SK-N-SH (cell line): ENCODE data around the gene ARAP3. TPM values are rescaled to one million over a fixed set of nuclear protein-coding genes. Genes with fewer than 3 reads are reported as not detected.

Source experiments
- CTCF ChIA-PET: fragments of 300-600, 350-600 bp; formaldehyde crosslinking; extraction: SDS; loops from one replicate; lab custom pipeline; 2021; lab: Yijun Ruan, JAX
- POLR2A ChIA-PET: fragments of 350-600 bp; sonication (Branson Sonifier 250); formaldehyde crosslinking; extraction: SDS; loops from one replicate; lab custom pipeline; 2020; ENCODE audit warnings: antibody characterized with exemption, inconsistent platforms; lab: Yijun Ruan, JAX
- DNase-seq: peaks from one replicate; pipeline ENCODE4 v3.0.0; 2012
- H2AFZ ChIP-seq: fragments of 200-600 bp; sonication (generic); 2 replicates; pipeline ENCODE4 v1.8.1; 2016; ENCODE audit warnings: antibody characterized with exemption, mild to moderate bottlenecking, low read depth
- H3F3A ChIP-seq: fragments of 200-600 bp; sonication (generic); replicated peaks from 2 replicates; pipeline ENCODE3; 2016; ENCODE audit warnings: antibody characterized with exemption, mild to moderate bottlenecking; ENCODE audit not compliant: insufficient read depth
- H3K27ac ChIP-seq, 2 experiments: fragments of 200-500 bp in 1 of 2; fragments of 200-600 bp in 1 of 2; sonication (Bioruptor generic) in 1 of 2; sonication (generic), shearing (Covaris generic) in 1 of 2; 2 replicates each; pipeline versions ENCODE4 v1.5.1 to v1.6.1; 2014 to 2016; ENCODE audit warnings: low read depth in 2 of 2, inconsistent platforms in 1 of 2, low read length in 1 of 2, mild to moderate bottlenecking in 1 of 2, mixed read lengths in 1 of 2
- H3K27me3 ChIP-seq: fragments of 200-600 bp; sonication (generic), shearing (Covaris generic); 2 replicates; pipeline ENCODE4 v1.6.1; 2016; ENCODE audit warnings: mixed run types; ENCODE audit not compliant: insufficient read depth
- H3K36me3 ChIP-seq, 2 experiments: fragments of 200-500 bp in 1 of 2; fragments of 200-600 bp in 1 of 2; sonication (Bioruptor generic) in 1 of 2; sonication (generic) in 1 of 2; replicated peaks in 1 of 2; 2 replicates each; pipeline versions ENCODE3 to v1.5.1; 2014 to 2016; ENCODE audit warnings: low read length in 1 of 2, mild to moderate bottlenecking in 1 of 2; ENCODE audit not compliant: insufficient read depth in 2 of 2, control insufficient read depth in 1 of 2
- H3K4me1 ChIP-seq, 2 experiments: fragments of 200-500 bp in 1 of 2; fragments of 200-600 bp in 1 of 2; sonication (Bioruptor generic) in 1 of 2; sonication (generic), shearing (Covaris generic) in 1 of 2; 2 replicates each; pipeline versions ENCODE4 v1.5.1 to v1.6.1; 2014 to 2016; ENCODE audit warnings: low read depth in 1 of 2, low read length in 1 of 2, mixed run types in 1 of 2; ENCODE audit not compliant: insufficient read depth in 2 of 2, control insufficient read depth in 1 of 2
- H3K4me2 ChIP-seq: fragments of 200-600 bp; sonication (generic), shearing (Covaris generic); 2 replicates; pipeline ENCODE4 v1.6.1; 2017; ENCODE audit warnings: mixed run types
- H3K4me3 ChIP-seq, 2 experiments: fragments of 200-500 bp in 1 of 2; fragments of 200-600 bp in 1 of 2; sonication (Bioruptor generic) in 1 of 2; sonication (generic), shearing (Covaris generic) in 1 of 2; 2 replicates each; pipeline versions ENCODE4 v1.5.1 to v1.8.1; 2014 to 2016; ENCODE audit warnings: low read depth in 2 of 2, inconsistent platforms in 1 of 2, low read length in 1 of 2, mild to moderate bottlenecking in 1 of 2, mixed read lengths in 1 of 2, moderate library complexity in 1 of 2
- H3K79me2 ChIP-seq: fragments of 200-600 bp; sonication (generic); 2 replicates; pipeline ENCODE4 v1.8.1; 2017; ENCODE audit warnings: mild to moderate bottlenecking; ENCODE audit not compliant: insufficient read depth
- H3K9ac ChIP-seq: fragments of 200-600 bp; sonication (generic); 2 replicates; pipeline ENCODE4 v1.6.1; 2017; ENCODE audit warnings: mixed run types
- H3K9me2 ChIP-seq: fragments of 200-600 bp; sonication (generic); 2 replicates; pipeline ENCODE4 v1.6.1; 2017; ENCODE audit warnings: mixed run types
- H3K9me3 ChIP-seq: fragments of 200-600 bp; sonication (generic); 2 replicates; pipeline ENCODE4 v1.6.1; 2017; ENCODE audit warnings: mixed run types, mild to moderate bottlenecking, moderate library complexity
- H4K20me1 ChIP-seq: fragments of 200-600 bp; sonication (generic); 2 replicates; pipeline ENCODE4 v1.6.1; 2017; ENCODE audit warnings: mild to moderate bottlenecking, mixed run types; ENCODE audit not compliant: insufficient read depth
- CHD2 ChIP-seq: fragments of 150-350 bp; IDR thresholded peaks from 2 replicates; pipeline ENCODE4 v1.6.1; 2018; ENCODE audit warnings: low read length; ENCODE audit not compliant: partially characterized antibody
- EP300 ChIP-seq, 2 experiments: IDR thresholded peaks; 2 replicates each; pipeline versions ENCODE4 v1.4.0 to v1.6.1; 2012; ENCODE audit warnings: borderline replicate concordance in 1 of 2, low read depth in 1 of 2, low read length in 1 of 2
- EZH2phosphoT487 ChIP-seq: fragments of 200-600 bp; sonication (generic); IDR thresholded peaks from 2 replicates; pipeline ENCODE4 v1.6.1; 2017; ENCODE audit warnings: low read depth, mixed run types, mild to moderate bottlenecking, antibody characterized with exemption, moderate library complexity, borderline replicate concordance
- FOXJ3 ChIP-seq: sonication (generic); formaldehyde crosslinking; IDR thresholded peaks from 2 replicates; pipeline ENCODE4 v1.5.1; 2020; ENCODE audit warnings: mild to moderate bottlenecking, missing genetic modification reagents
- FOXM1 ChIP-seq: IDR thresholded peaks from 2 replicates; pipeline ENCODE4 v1.4.0; 2012; ENCODE audit warnings: low read depth, mild to moderate bottlenecking
- GABPA ChIP-seq: IDR thresholded peaks from 2 replicates; pipeline ENCODE4 v1.4.0; 2012; ENCODE audit warnings: low read depth, mild to moderate bottlenecking
- GATA2 ChIP-seq: sonication (generic); formaldehyde crosslinking; IDR thresholded peaks from 2 replicates; pipeline ENCODE4 v1.5.0; 2020; ENCODE audit warnings: mild to moderate bottlenecking, missing genetic modification reagents
- JUND ChIP-seq: IDR thresholded peaks from 2 replicates; pipeline ENCODE4 v1.4.0; 2012
- MEF2A ChIP-seq: IDR thresholded peaks from 2 replicates; pipeline ENCODE4 v1.4.0; 2012; ENCODE audit warnings: low read depth, borderline replicate concordance
- RXRA ChIP-seq: IDR thresholded peaks from 2 replicates; pipeline ENCODE4 v1.4.0; 2012; ENCODE audit warnings: low read depth, mild to moderate bottlenecking, borderline replicate concordance
- SIN3A ChIP-seq: IDR thresholded peaks from 2 replicates; pipeline ENCODE4 v1.6.1; 2012; ENCODE audit warnings: low read depth, mild to moderate bottlenecking, low read length, moderate library complexity, borderline replicate concordance
- TAF1 ChIP-seq: IDR thresholded peaks from 2 replicates; pipeline ENCODE4 v1.6.1; 2012; ENCODE audit warnings: low read depth, mild to moderate bottlenecking, low read length, moderate library complexity, borderline replicate concordance
- TEAD4 ChIP-seq: IDR thresholded peaks from 2 replicates; pipeline ENCODE4 v1.4.0; 2012; ENCODE audit warnings: mild to moderate bottlenecking, borderline replicate concordance; ENCODE audit not compliant: insufficient read depth
- WGBS: methylation state at CpG from one replicate; pipeline ENCODE4 v1.1.6; 2017; ENCODE audit warnings: low lambda C conversion rate; 5-methylcytosine and 5-hydroxymethylcytosine counted together
- polyA plus RNA-seq, 3 experiments: library from polyadenylated mRNA; depleted of rRNA; stranded (reverse); fragments of >200 nt; gene quantifications; 2 replicates each; pipeline ENCODE4 v1.2.3, GENCODE V29; 2012
- TF ChIP-seq, protein P1 (sequence below): IDR thresholded peaks from 2 replicates; pipeline ENCODE4 v1.4.0; 2012; ENCODE audit warnings: low read depth, borderline replicate concordance
- TF ChIP-seq, protein P2 (sequence below): IDR thresholded peaks from 2 replicates; pipeline ENCODE4; 2012
- TF ChIP-seq, protein P3 (sequence below): IDR thresholded peaks from 2 replicates; pipeline ENCODE4 v1.4.0; 2012; ENCODE audit warnings: low read depth
- TF ChIP-seq, protein P4 (sequence below): fragments of 150-350 bp; IDR thresholded peaks from 2 replicates; pipeline ENCODE4 v1.6.1; 2017; ENCODE audit warnings: antibody characterized with exemption, low read length, low read depth, borderline replicate concordance

Gene ARAP3
- polyA plus RNA-seq, 1 of the 3 experiments (the other 2 are of a cell fraction) = 6.5 TPM

DNA sequence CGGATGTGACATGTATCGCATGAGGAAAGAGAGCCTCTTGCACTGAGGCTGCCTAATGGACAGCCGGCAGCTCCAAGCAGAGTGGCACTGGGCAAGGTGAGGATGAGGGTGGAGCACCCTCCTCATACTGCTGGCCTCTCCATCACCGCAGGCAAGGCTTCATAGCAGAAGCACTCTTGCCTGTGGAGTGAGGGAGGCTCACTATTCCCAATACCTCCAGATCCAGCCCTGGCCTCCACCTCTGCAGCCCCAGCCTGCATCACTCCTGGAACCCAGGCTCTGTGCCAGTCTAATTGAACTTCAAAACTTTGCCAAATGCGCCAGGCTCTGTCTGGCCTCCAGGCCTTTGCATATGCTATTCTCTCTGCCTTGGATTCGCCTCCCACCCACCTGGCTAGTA, 29.7 kb upstream of the ARAP3 start:
- TF ChIP-seq TAF1 (no peak), EZH2phosphoT487 (no peak), SIN3A (no peak), TEAD4 (no peak)
- TF ChIP-seq, protein P1, sequence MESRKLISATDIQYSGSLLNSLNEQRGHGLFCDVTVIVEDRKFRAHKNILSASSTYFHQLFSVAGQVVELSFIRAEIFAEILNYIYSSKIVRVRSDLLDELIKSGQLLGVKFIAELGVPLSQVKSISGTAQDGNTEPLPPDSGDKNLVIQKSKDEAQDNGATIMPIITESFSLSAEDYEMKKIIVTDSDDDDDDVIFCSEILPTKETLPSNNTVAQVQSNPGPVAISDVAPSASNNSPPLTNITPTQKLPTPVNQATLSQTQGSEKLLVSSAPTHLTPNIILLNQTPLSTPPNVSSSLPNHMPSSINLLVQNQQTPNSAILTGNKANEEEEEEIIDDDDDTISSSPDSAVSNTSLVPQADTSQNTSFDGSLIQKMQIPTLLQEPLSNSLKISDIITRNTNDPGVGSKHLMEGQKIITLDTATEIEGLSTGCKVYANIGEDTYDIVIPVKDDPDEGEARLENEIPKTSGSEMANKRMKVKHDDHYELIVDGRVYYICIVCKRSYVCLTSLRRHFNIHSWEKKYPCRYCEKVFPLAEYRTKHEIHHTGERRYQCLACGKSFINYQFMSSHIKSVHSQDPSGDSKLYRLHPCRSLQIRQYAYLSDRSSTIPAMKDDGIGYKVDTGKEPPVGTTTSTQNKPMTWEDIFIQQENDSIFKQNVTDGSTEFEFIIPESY = no peak
- TF ChIP-seq, all 33 proteins: peak for 0
- no peaks in the 10 kb centered on the region for H3F3A ChIP-seq
- H3K27ac ChIP-seq = no peak overlapping the region
- H2AFZ ChIP-seq = no peak overlapping the region
- no peak overlapping the region for H3K4me2 ChIP-seq
- POLR2A ChIA-PET = no interaction called here
- H4K20me1 ChIP-seq = no peaks in the 10 kb centered on the region
- H3K79me2 ChIP-seq = no peaks in the 10 kb centered on the region
- 84% methylated on average over 6 of the region's 6 CpGs for WGBS
- DNase-seq = no peak
- no peak overlapping the region for H3K4me3 ChIP-seq
- H3K9me3 ChIP-seq = no peaks in the 10 kb centered on the region
- H3K9ac ChIP-seq = no peak overlapping the region
- peaks cover 0 to 15% of the 10 kb centered on the region in 2 experiments; a peak in 1 of 4 replicates for H3K4me1 ChIP-seq
- no peaks in the 10 kb centered on the region for H3K9me2 ChIP-seq
- H3K36me3 ChIP-seq = no peaks in the 10 kb centered on the region
- CTCF ChIA-PET = interaction anchor here (1.1 to 1.9 kb wide), 7 partner anchors 9 to 167 kb away, joined by 3 to 5 read pairs (median 3); no protein-coding TSS in a partner anchor
- H3K27me3 ChIP-seq = no peaks in the 10 kb centered on the region

DNA sequence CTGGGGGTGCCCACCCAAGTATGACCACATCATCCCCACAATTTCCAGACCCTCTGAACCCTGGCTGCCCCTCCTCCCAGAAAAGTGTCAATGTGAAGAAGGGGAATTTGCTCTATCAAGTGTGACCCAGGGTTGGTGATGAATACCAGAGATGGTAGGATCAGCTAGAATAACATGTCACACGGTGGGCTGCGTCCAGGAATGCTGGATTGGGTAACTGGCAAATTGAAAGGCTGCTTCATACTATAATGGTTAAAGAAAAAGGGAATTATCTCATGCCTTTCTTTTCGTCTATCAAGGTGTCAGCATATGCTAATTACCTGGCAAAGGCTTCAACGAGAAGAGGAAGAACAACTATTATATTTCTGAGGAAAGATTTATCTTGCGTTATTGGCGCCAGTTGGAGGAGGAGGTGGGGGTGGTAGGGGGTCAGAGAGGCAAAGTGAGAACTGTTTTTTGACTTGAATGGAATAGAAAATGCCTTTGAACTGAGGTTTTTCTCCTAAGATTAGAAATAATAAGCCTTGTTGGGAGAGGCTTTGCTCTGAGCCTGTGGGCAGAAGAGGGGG, 27.8 kb upstream of the ARAP3 start:
- TF ChIP-seq SIN3A = no peak

DNA sequence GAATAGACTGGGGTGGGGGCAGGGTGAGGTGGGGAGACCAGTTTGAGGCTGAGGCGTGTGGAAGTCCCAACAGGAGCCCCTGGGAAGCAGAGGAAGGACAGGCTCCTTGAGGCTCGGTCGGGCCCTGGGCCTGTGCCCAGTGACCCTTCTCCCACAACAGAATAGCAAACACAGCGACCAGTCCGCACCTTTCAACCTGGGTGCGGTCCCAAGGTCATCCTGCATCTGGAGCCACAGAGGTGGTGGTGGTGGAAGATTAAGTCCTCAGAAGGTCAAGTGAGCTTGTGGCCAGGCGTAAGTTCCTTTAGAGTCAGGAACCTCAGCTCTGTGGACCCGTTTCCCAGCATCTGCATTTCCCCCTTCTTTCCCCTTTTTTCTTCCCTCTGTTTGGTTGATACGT, 26.0 kb upstream of the ARAP3 start:
- H3K4me3 ChIP-seq = no peak overlapping the region
- no peak overlapping the region for H3K27ac ChIP-seq
- H2AFZ ChIP-seq = no peak overlapping the region
- POLR2A ChIA-PET = no interaction called here
- H4K20me1 ChIP-seq = no peaks in the 10 kb centered on the region
- no peaks in the 10 kb centered on the region; a peak in 1 of 4 replicates for H3K4me1 ChIP-seq
- H3K9me2 ChIP-seq = no peaks in the 10 kb centered on the region
- no peak for DNase-seq
- no peaks in the 10 kb centered on the region for H3K9me3 ChIP-seq
- H3K36me3 ChIP-seq = no peaks in the 10 kb centered on the region
- no peaks in the 10 kb centered on the region for H3F3A ChIP-seq
- H3K79me2 ChIP-seq = no peaks in the 10 kb centered on the region
- peaks cover 28% of the 10 kb centered on the region; the same call in 1 of the 2 replicates for H3K27me3 ChIP-seq
- H3K9ac ChIP-seq = no peak overlapping the region
- 31% methylated on average over 4 of the region's 9 CpGs for WGBS
- H3K4me2 ChIP-seq = no peak overlapping the region
- CTCF ChIA-PET = interaction anchor here (0.8 to 3.3 kb wide), 9 partner anchors 15 to 253 kb away, joined by 3 to 12 read pairs (median 4); no protein-coding TSS in a partner anchor
- TF ChIP-seq, protein P2, sequence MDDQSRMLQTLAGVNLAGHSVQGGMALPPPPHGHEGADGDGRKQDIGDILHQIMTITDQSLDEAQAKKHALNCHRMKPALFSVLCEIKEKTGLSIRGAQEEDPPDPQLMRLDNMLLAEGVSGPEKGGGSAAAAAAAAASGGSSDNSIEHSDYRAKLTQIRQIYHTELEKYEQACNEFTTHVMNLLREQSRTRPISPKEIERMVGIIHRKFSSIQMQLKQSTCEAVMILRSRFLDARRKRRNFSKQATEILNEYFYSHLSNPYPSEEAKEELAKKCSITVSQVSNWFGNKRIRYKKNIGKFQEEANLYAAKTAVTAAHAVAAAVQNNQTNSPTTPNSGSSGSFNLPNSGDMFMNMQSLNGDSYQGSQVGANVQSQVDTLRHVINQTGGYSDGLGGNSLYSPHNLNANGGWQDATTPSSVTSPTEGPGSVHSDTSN = no peak
- TF ChIP-seq RXRA (no peak), FOXJ3 (CRISPR knock-in tag) (no peak), MEF2A (no peak), CHD2 (no peak), GABPA (no peak), GATA2 (CRISPR knock-in tag) (no peak), JUND (no peak), EP300 (IDR thresholded peaks at IDR 0.05; ENCODE audit: borderline replicate concordance in 1 of 2, low read depth in 1 of 2, low read length in 1 of 2) (no peak), FOXM1 (no peak), TEAD4 (no peak), SIN3A (no peak)
- TF ChIP-seq, protein P3, sequence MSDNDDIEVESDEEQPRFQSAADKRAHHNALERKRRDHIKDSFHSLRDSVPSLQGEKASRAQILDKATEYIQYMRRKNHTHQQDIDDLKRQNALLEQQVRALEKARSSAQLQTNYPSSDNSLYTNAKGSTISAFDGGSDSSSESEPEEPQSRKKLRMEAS = no peak
- TF ChIP-seq, protein P4, sequence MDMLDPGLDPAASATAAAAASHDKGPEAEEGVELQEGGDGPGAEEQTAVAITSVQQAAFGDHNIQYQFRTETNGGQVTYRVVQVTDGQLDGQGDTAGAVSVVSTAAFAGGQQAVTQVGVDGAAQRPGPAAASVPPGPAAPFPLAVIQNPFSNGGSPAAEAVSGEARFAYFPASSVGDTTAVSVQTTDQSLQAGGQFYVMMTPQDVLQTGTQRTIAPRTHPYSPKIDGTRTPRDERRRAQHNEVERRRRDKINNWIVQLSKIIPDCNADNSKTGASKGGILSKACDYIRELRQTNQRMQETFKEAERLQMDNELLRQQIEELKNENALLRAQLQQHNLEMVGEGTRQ = no peak

More for the DNA sequence above, 27.8 kb upstream of the ARAP3 start:
- Histone ChIP-seq H3K4me1 (peaks cover 0 to 10% of the 10 kb centered on the region in 2 experiments; a peak in 1 of 4 replicates), H3K36me3 (no peaks in the 10 kb centered on the region), H3K9me3 (no peaks in the 10 kb centered on the region), H3K79me2 (no peaks in the 10 kb centered on the region), H2AFZ (no peak overlapping the region), H3K27me3 (peaks cover 17% of the 10 kb centered on the region; the same call in 1 of the 2 replicates), H3K4me2 (no peak overlapping the region), H3K4me3 (no peak overlapping the region), H3F3A (no peaks in the 10 kb centered on the region), H3K9me2 (no peaks in the 10 kb centered on the region), H3K9ac (no peak overlapping the region), H3K27ac (no peak overlapping the region), H4K20me1 (no peaks in the 10 kb centered on the region)
- CTCF ChIA-PET = interaction anchor here (0.9 to 3.3 kb wide), 10 partner anchors 10 to 251 kb away, joined by 3 to 12 read pairs (median 4); no protein-coding TSS in a partner anchor
- WGBS = 53% methylated on average over 6 of the region's 6 CpGs
- DNase-seq = no peak
- POLR2A ChIA-PET = no interaction called here
